Activated CD8-positive, alpha-beta memory T cell treated with anti-CD3 and anti-CD28 coated beads for 48 hours (primary cell): ENCODE data around the gene COL11A1.
"Not testable (repeated sequence)": the region's sequence is repeated elsewhere in the genome, so short reads cannot be mapped to it uniquely, and the experiment has no call there.

Source experiments
- DNase-seq, 3 experiments: peaks; one replicate each; pipeline ENCODE4 v3.0.0-alpha.2; 2020; ENCODE audit warnings: low read depth in 2 of 3, low spot score in 2 of 3

The COL11A1 gene

DNA sequence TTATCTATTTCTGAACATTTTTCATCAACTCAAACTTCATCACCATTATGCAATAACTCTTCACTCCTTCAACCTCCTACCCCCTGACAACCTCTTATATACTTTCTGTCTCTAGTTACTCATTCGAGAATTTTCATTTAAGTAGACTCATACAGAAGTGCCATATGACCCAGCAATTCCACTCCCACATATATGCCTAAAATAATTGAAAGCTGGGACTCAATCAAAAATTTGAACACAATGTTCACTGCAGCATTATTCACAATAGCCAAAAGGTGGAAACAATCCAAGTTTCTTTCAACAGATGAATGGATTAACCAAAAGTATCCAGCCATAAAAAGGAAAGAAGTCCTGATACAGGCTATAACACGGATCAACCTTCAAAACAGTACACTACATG is 24.1 kb downstream of the COL11A1 start:
- DNase-seq, result no peak

- no peak for DNase-seq
Observed at GRCh38 chr1:103075316-103076000, 32.9 kb downstream of the COL11A1 start.

GRCh38 chr1:103074224-103074623 is 34.1 kb downstream of the COL11A1 start:
- no peak for DNase-seq

GRCh38 chr1:103069201-103069600 is 39.1 kb downstream of the COL11A1 start:
- no peak for DNase-seq

DNA sequence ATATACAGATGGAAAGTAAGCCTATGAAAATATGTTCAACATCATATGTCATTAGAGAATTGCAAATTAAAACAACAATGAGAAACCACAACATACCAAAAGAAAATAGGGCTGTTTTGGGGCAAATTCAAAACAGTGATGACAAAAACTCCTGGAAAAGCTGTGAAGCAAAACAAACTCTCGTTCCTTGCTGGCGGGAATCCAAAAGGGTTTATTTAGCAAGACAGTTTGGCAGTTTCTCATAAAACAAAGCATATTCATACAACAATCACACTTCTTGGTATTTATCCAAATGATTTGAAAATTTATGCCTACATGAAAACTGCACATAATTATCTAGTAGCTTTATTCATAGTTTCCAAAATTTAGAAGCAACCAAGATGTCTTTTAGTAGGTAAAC is 44.4 kb downstream of the COL11A1 start:
- DNase-seq, result no peak

- no peak for DNase-seq
Observed at GRCh38 chr1:103058391-103058790, 49.9 kb downstream of the COL11A1 start.

DNA sequence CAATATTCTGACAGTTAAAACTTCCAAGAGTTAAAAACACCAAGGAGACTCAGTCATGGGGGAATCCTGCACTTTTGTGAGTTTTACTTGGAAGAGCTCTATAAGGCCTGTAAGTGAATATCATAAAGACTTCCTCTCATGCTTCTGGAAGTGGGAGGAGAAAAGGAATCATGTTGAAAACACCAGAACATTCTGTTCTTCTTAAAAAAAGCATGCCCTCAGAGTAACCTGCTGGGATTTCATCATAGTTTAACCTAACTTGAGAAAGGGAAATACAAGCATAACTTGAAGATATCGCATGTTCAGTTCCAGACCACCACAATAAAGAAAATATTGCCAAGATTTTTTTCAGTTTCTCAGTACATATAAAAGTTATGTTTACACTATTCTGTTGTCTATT is 51.9 kb downstream of the COL11A1 start:
- no peak for DNase-seq

- DNase-seq, result not testable (repeated sequence)
Observed at GRCh38 chr1:103028110-103028509, 80.2 kb downstream of the COL11A1 start.

- DNase-seq, result no peak
Observed at GRCh38 chr1:103025858-103026409, 82.4 kb downstream of the COL11A1 start.

GRCh38 chr1:103024051-103024450 is 84.3 kb downstream of the COL11A1 start:
- DNase-seq, result no peak

DNA sequence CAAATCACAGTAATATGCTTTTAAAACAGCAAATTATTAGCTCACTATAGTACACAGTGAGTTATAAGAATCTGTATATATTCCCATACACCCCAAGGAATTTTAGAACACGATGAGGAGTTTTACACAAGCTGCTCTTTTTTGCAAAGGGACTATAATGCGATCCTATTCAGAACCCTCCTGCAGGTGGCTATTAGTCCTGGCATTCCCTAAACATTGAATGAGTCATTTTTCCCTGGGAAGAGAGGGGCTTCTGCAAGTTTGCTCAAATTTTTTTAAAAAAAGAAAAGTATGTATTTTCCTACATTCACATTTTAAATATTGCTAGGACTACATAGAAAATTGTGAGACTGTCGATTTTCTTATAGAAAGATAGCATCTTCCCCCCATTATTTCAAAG is 106.3 kb downstream of the COL11A1 start:
- DNase-seq, result no peak

DNA sequence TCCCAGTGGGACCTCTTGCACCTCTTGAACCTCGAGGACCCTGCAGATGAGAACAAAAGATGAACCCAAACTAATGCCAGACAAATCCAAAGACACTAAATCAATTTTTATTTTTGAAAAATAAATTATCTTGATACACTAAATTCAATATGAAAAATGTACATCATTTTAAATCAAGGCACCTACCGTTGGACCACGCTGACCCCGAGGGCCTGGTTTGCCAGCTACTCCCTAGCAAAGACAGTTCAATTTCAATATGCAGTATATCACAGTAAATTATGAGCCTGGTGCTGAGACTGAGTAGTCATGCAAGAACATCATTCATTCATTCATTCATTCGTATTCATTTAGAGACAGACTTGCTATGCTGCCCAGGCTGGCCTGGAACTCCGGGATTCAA is 129.4 kb downstream of the COL11A1 start:
- no peak for DNase-seq

GRCh38 chr1:102977292-102977691 is 131.0 kb downstream of the COL11A1 start:
- no peak for DNase-seq

GRCh38 chr1:102970496-102971078 is 137.7 kb downstream of the COL11A1 start:
- DNase-seq, result no peak

GRCh38 chr1:102967786-102968185 is 140.5 kb downstream of the COL11A1 start:
- no peak for DNase-seq

- no peak for DNase-seq
Observed at GRCh38 chr1:102961549-102961948, 146.8 kb downstream of the COL11A1 start.

- no peak for DNase-seq
Observed at GRCh38 chr1:102954576-102954975, 153.7 kb downstream of the COL11A1 start.

- no peak for DNase-seq
Observed at GRCh38 chr1:102952400-102952799, 155.9 kb downstream of the COL11A1 start.

GRCh38 chr1:102942324-102942723 is 166.0 kb downstream of the COL11A1 start:
- no peak for DNase-seq

GRCh38 chr1:102941366-102941947 is 166.9 kb downstream of the COL11A1 start:
- no peak for DNase-seq

- DNase-seq, result no peak
Observed at GRCh38 chr1:102937401-102937800, 170.9 kb downstream of the COL11A1 start.

DNA sequence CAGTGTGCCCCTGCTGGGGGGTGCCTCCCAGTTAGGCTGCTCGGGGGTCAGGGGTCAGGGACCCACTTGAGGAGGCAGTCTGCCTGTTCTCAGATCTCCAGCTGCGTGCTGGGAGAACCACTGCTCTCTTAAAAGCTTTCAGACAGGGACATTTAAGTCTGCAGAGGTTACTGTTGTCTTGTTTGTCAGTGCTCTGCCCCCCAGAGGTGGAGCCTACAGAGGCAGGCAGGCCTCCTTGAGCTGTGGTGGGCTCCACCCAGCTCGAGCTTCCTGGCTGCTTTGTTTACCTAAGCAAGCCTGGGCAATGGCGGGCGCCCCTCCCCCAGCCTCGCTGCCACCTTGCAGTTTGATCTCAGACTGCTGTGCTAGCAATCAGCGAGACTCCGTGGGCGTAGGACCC is 175.0 kb downstream of the COL11A1 start:
- DNase-seq, result not testable (repeated sequence)
